Measurements from ENCODE around the gene KRTAP12-1. TPM values are rescaled to one million over a fixed set of nuclear protein-coding genes. Genes with fewer than 3 reads are reported as not detected.

KRTAP12-1 gene
- polyA plus RNA-seq, 3 donors = not detected

DNA sequence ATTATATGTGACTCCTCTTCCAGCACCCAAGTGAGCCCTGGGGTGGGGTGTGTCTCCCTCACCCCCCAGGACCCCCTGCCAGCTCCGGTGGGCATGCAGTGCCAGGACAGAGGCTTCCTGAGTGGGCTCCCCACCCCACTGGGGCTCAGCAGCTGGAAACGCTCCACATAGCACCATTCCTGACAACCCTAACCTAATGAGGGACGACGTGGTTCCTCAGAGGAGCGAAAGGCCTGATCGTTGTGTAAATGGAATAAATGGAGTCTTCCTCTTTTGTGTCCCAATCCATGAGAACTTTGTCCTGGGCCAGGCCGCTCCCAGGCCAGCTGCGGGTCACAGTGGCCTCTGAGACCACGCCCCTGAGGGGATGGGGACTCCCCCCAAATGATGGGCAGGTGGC lies 31.2 kb upstream of the KRTAP12-1 start:
- DNase-seq (ENCODE audit: extremely low read depth in 1 of 11, low read depth in 9 of 11, low spot score in 4 of 11) = no peak

DNA sequence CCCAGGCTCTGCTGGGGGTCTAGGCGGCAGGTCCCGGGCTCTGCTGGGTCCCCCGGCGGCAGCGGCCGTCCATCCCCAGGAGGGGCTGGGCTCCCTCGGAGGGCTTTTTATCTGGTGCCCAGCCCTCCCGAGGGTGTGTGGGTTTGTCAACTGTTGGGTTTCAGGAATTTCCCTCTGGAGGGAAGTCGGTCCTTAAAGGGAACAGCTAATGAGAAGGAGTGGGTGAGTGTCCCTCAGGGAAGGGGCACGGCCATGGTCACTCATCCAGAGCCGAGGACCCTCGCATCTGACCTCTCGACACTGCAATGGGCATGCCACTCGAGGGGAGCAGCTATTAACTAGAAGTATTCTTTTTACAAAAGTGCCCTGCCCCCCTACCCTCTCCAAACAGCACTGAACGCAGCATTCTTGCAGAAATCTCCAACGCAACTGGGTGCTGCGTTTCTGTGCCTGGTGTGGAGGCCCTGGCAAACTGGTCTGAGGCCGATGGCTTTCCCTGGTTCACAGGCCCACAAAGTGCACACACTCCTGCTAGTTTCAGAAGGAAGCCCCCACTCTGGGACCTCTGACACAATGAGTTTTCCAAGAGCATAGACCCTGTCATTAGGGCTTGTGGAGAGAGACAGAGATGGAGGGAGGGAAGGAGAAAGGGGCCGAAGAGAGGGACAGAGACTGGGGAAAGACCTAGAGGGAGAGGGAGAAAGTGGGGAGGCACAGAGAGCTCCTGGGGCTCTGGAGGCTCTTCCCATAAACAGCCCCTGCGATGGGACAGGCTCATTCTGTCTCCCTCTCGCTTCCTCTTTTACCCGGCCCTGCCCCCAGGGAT lies 30.5 kb upstream of the KRTAP12-1 start:
- no peak for DNase-seq (ENCODE audit: extremely low read depth in 1 of 11, low read depth in 9 of 11, low spot score in 4 of 11)

DNA sequence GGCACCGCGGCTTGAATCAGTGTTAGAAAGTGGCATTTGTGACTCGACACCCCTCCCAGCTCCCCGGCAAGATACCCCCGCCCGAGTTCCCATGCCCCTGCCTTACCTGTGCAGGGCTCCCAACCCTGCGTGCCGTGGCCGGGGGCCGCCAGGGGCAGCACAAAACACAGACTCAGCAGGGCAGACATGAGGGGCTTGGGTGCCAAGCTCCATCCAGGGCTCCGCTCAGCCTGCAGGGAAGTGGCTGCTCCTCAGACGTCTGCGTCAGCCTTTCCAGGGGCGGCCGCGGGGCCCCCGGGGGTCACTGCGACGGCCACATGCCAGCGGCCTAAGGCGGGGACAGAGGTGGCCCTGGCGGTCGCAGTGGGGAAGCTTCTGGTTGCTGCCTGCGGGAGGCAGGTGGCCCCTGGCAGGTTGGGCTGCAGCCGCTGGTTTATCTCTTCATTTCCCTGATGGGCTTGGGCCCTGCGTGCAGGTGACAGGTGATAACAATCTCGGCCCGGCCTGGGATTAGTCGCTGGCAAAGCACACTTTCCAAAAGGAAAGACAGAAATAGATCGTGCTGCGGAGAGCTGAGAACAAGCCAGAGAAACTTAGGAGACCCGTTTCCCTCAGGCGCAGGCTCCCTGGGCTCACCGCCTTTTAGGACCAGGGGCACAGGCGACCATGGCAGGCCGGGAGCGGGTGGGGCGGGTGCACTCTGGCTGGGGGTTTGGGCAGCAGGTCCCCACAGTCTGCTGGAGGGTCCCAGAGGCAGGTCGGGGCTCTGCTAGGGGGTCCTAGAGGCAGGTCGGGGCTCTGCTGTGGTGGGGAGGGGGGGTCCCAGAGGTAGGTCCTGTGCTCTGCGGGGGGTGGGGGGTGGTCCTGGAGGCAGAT lies 29.6 kb upstream of the KRTAP12-1 start, which contains the start of gene TSPEAR:
TSS of gene TSPEAR (minus strand) at position 246 of the 876 bp plus-strand sequence. CDS start at position 188, 58 bp downstream.
- DNase-seq (ENCODE audit: extremely low read depth in 1 of 11, low read depth in 9 of 11, low spot score in 4 of 11) = no peak

DNA sequence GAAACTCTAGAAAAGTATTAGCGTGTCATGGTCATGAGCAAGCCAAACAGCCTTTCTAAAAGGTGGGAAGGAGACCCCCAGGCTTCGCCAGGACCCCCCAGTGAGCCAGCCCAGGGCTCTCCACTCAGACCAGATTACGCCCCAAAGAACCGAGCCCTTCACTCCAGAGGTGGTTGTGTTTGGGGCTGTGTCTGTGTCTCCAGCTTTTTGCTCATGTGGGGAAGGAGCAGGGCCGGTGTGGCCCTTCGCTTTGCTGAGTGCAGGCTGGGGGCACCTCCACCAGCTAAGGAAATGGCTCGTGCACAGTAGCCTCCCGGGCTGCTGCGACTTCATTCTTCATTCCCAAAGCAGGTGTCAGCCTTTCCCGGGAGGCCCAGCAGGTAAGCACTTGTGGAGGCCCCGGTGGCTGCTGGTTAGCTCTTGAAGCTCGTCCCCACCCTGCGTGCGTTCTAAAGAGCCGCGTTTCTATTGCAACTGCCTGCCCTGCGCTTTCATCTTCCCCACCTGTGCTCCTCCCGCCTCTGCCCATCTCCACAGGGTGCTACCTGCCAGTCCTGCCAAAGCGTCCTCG lies 28.9 kb upstream of the KRTAP12-1 start:
- no peak for DNase-seq (ENCODE audit: extremely low read depth in 1 of 11, low read depth in 9 of 11, low spot score in 4 of 11)

DNA sequence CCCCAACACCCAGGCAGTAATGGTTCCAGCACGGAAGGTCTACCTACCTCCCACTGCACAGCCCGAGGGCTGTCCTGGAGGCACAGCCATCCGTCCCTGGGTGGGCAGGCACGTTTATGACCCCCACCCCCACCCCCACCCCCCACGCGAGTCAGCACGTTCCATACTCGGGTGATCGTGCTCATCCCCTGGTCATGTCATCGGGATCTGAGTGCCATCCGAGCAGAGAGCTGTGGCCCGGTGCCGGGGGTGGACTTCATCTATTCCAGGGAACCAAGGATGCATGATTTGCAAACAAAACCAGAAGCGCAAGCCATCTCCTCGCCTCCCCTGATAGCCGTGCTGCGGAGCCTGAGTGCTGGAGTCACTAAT lies 28.3 kb upstream of the KRTAP12-1 start:
- no peak for DNase-seq (ENCODE audit: extremely low read depth in 1 of 11, low read depth in 9 of 11, low spot score in 4 of 11)

DNA sequence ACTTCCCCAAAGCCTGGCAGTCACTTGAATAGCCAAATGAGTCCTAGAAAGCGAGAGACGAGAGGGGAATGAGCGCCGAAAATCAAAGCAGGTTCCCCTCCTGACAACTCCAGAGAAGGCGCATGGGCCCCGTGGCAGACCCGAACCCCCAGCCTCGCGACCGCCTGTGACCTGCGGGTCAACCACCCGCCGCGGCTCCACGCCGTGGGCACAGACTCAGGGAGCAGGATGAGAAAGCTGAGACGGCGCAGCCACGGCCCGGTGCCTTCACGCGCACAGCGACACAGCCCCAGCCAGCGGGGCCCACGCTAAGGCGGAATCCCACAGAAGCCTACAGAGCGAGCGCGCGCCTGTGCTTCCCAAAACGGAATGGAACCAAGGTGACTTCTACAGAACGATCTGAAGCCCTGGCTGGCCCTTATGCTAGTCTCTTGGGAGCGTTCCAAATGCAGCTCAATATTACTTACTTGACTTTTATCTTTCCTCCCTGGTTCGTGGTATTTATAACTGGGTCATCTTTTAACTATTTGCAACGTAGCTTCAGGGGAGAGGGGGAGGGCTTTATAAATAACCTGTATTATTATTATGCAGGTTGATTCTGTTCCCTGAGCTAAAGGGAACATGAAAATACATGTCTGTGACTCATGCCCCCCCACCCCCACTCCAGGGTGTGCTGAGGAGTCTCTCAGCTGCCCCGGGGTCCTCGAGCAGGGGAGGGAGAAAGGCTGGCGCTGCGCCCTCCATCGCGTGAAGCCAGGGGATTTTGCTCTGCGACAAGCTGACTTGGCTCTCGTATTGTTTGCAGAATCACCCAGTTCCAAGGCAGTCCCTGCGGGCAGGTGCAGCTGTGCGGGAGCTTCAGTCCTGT lies 27.7 kb upstream of the KRTAP12-1 start:
- no peak for DNase-seq (ENCODE audit: extremely low read depth in 1 of 11, low read depth in 9 of 11, low spot score in 4 of 11)

DNA sequence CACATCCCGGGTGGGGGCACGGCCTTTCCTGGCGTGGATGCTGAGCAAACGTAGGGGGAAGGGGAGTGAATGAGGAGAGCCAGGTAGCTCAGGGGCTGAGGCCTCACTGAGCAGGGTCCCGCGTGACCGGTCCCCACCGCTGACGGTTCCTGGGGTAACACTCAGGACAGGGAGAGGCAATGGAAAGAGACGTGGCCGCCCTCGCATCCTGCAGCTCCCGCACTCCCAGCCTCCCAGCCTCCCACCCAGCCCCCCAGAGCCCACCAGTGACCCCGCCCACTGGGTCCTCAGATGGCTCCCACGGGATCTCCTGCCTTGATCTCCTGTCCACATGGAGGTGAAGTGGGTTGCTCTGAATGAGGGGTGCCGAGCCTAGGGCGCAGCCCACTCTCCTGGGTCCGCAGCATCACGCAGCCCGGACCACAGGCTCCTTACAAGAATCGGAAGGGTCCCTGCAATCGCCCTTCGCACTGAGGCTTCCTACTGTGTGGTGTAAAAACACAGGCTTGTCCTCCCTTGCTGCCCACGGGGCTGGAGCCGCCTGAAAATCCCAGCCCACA lies 27.0 kb upstream of the KRTAP12-1 start:
- no peak for DNase-seq (ENCODE audit: extremely low read depth in 1 of 11, low read depth in 9 of 11, low spot score in 4 of 11)

DNA sequence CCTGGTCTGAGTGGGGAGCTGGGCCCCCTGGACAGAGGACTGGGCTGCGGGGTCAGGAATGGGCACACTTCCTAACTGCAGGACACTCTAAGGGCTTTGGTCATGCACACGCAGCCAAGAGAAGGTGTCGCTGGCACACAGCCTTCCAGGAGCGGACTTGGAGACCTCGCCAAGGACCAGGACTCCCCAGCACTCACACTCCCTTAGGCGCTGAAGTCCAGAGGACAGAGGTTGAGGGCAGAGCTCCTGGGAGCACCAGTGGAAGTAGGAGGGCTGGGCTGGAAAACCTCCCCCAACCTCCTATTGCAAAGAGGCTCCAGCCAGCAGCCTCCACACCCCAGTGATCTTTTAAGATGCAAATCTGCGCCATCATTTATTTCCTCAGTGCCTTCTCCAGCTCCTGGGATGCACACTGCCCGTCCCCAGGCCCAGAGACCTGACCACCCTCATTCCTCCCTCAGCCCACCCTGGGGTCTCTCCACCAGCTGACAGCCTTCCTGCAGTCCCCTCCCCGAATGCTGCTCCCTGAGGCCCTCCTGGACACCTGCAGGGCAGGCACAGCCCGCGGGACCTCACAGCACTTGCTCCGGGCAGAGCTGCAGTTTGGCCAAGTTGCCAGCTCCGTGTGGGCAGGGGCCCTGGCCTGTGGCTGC lies 26.4 kb upstream of the KRTAP12-1 start:
- no peak for DNase-seq (ENCODE audit: extremely low read depth in 1 of 11, low read depth in 9 of 11, low spot score in 4 of 11)

DNA sequence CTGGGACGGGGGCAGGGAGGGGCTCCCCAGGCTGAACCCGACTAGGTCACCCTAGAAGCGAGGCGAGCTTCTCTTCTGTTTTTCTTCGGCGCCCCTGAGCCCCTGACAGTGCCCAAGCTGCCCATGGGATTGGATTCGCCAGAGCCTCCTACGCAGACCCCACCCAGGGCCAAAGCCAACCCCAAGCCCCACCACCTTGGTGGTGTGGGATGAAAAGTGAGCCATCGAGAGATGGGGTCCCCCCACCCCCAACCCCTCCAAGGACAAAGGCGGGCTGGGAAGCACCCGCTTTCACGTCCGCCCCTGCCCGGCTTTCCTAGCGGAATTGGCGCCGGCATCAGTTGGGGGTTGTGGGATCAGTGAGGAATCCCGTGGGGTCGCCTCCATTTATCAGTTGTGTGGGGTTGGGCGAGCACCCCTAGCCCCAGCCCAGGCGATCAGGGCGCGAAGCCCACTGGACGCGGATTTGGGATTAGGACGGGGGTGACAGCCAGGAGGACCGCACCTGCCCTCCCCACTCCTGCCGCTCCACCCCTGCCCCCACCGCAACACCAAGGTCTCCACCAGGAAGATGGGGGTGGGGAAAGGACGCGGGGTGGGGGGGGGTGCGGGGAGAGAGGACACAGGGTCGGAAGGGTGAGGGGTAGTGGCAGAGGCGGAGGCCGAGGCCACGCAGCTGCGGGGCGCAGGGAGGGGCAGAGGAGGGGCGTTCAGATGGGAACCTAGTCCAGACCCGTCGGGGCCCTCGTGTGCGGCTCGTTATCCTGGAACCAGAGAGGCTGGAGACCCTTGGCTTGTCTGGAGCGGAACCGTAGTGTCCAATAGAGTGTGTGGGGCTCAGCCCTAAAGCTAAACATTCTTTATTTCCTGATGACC lies 25.0 kb upstream of the KRTAP12-1 start:
- DNase-seq (ENCODE audit: extremely low read depth in 1 of 11, low read depth in 9 of 11, low spot score in 4 of 11) = no peak

DNA sequence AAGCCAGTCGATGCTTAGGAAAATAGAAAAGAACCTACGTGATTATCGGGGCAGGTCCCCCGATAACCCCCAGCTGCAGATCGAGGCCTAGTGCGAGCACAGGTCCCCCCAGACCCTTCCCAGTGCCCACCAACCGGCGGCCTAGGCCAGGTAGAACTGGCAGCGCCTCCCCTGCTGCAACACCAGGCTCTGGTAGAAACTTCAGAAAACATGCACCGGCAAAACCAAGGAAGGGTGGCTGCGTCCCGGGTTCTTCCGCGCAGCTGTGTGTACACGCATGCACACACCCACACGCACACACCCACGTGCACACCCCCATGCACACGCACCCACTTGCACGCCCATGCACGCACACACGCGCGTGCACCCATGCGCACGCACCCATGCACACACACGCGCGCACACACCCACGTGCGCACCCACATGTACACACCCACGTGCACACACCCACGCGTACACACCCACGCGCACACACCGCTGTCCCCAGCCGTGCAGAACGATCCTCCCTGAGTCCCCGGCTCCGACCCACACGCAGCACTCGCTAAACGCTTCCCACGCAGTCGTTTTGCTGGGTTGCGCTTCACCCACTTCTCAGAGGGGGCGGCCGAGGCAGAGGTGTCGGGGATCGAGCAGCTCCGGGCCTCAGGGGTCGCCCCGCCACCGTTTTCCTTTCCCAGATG lies 24.2 kb upstream of the KRTAP12-1 start:
- no peak for DNase-seq (ENCODE audit: extremely low read depth in 1 of 11, low read depth in 9 of 11, low spot score in 4 of 11)

DNA sequence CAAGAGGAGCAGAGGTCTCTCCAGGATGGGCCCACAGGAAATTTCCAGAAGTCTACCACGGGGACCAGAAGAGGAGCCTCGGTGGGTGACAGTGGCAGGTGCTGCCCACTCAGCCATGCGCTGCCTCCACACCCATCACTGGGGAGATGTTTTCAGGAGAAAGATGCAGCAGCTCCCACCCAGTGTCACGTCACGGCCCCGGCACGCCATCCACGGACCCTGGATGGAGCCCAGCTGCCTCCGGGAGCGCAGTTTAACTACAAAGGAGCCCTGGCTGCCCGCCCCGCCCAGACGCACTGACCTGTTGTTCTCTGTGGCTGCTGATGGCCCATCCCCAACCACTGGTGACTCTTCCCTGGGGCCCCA lies 22.7 kb upstream of the KRTAP12-1 start:
- DNase-seq (ENCODE audit: extremely low read depth in 1 of 11, low read depth in 9 of 11, low spot score in 4 of 11) = no peak

DNA sequence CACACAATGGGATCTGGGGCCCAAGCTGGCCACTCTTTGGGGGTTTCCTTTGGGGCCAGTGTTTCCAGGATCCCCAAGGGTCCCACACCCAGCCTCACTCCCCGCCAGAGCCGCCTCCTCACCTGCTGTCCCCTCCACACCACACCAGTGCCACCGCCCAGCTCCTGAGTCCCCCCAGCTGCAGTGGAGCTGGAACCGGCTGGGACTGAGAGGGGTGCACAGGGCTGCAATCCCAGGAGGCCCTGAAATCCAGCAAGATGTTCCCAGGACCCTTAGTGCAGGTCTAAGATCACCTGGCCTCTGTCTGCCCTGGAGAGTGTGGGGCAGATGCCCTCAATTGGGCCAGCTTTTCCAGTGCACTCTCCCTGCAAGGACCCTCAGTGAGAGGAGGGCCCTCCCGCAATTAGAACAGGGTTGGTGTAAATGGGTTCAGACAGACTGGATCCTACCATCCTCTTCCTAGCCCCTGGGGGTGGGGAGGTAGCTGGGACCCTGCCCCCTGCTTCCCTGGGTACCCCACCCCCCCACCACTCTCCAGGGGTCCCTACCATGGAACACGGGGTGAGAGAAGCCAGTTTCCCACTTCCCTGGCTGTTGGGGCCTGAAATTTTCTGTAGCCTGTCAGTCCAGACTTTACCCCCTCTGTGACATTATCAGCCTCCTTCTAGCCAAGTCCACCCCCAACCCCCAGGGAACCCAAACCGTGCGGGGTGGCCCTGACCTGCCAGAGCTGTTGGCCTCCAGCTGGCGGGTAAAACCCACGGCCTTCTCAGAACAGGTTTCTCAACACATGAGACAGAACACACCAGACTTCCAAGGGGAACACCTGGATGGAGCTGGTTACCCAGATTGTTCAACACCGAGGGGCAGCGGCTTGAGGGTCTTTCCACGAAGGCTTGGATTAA lies 22.0 kb upstream of the KRTAP12-1 start:
- DNase-seq (ENCODE audit: extremely low read depth in 1 of 11, low read depth in 9 of 11, low spot score in 4 of 11) = no peak

DNA sequence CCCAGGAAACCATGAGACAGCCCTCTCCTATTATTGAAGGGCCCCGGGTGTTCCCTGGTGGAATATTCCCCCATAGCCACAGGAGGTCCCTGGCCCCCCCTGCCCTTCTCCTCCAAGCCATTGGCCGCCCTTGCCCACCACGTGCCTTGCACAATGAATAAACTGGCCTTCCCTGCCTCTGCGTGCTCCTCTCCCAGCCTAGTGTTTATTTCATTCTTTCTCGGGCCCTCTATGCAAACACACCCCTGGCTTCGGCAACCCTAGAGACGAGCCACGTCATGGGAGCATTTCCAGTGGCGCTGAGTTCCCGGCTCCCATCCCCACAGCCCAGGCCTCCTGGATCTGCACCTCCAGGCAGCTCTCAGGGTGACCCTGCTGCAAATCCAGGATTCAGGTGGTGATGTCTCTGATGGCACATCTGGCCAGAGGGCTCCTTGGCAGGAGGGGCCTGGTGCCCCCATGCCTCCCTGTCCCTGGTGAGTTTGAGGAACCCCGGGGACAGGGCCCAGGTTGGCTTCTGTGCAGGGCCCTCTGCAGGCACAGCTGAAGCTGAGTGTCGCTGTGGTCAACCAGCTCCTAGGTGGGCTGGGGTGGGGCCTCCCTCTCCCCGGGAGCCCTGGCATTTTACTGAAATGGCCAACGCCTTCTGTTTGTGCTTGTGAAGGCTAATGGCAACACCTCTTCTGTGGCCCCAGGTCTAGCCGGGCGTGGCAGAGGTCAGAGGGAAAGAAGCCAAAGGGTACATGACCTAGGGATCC lies 21.2 kb upstream of the KRTAP12-1 start:
- no peak for DNase-seq (ENCODE audit: extremely low read depth in 1 of 11, low read depth in 9 of 11, low spot score in 4 of 11)

DNA sequence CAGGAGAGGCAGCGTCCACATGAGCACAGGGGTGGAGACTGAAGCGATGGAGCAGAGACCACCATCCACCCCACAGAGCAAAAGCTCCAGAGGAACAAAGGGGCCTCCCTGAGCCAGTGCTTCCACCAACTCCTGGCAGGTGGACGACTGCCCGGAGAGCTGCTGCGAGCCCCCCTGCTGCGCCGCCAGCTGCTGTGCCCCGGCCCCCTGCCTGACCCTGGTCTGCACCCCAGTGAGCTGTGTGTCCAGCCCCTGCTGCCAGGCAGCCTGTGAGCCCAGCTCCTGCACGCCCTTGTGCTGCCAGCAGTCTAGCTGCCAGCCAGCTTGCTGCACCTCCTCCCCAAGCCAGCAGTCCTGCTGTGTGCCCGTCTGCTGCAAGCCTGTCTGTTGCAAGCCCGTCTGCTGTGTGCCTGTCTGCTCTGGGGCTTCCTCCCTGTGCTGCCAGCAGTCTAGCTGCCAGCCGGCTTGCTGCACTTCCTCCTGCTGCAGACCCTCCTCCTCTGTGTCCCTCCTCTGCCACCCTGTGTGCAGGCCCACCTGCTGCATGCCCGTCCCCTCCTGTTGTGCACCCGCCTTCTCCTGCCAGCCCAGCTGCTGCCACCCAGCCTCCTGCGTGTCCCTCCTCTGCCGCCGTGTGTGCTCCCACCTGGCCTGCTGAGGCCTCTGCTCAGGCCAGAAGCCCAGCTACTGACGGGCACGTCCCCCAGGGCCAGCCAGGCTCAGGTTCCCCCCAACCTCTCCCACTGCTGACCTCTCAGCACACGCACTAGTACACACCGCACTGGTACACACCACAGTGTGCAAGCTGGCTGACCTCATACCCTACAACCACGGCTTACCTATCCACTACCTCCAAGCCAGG lies 20.4 kb upstream of the KRTAP12-1 start:
- DNase-seq (ENCODE audit: extremely low read depth in 1 of 11, low read depth in 9 of 11, low spot score in 4 of 11) = no peak
